ENCODE data around the gene CHERP.
"Not testable (repeated sequence)": the region's sequence is repeated elsewhere in the genome, so short reads cannot be mapped to it uniquely, and the experiment has no call there.

CHERP gene

DNA sequence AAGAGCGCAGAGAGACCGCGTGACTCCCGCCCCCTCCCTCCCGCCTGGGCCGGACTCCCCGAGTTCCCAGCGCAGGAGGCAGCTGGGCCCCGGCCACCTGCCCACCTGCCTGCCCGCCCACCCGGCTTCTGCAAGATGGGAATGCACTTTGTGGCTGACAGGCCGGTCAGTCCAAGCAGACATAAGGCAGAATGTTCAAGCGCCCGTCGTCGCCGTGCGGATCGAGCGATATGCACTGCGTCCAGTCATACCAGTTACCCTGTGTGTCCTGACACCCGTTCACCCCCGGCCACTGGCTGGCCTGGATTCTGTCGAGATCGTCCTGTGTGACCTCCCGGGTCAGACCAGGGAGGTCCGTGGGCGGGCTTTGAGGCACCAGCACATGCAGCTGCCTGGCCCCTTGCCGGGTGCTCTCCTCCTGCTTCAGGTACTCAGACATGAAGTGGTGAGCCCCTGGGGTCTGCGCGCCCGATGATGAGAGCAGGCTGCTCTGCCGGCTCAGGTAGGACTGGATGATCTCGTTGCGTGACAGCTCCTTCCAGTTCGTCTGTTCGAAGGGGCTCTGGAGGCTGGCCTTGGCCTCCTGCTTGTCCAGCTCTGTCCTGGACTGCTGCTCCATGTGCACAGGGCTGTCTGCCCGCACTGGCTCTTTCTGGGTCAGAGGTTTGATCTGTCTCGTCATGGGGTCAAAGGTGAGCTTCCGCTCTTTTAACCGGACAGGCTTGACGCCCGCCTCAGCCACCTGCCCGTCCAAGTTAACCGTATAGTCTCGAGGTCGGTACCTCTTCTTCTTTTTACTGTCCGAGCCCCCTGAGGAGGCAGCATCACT, 33.8 kb upstream of the CHERP start:
- DNase-seq, result no peak

DNA sequence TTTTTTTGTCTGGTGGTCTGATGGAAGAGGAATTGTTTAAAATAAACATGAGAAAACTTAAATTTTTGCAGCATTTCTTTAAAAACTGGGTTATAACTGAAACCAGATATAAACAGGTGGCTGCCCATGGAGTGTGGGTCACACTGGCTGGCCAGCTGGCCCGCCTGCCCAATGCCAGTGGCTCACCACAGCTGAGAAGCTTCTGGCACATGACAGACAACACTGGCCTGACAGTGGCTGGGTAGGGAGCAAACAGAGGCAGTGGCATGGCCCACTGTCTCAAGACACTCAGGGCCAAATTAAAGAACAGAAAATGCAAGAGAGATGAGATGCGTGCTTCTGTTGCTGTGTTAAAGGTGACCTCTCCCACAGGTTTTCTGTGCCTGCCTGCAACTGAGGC, 33.0 kb upstream of the CHERP start:
- no peak for DNase-seq

DNA sequence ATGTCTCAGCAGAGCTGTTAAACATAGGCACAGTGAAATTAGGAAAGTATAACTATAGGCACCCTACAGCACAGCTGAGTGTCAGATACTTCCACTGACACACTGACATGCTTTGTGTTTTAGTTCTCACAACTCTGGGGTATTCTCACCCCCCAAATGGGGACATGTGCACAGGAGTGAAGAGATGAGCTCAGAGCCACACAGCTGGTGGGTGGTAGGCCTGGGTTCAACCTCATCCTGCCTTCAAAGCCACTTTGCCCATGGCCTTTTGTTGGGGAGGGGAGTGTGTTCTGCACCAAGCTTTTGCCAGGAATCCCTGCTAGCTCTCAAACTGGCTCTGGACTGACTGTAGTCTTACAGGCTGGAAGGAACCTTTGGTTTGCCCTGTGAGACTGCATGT, 31.7 kb upstream of the CHERP start:
- DNase-seq, result no peak

DNA sequence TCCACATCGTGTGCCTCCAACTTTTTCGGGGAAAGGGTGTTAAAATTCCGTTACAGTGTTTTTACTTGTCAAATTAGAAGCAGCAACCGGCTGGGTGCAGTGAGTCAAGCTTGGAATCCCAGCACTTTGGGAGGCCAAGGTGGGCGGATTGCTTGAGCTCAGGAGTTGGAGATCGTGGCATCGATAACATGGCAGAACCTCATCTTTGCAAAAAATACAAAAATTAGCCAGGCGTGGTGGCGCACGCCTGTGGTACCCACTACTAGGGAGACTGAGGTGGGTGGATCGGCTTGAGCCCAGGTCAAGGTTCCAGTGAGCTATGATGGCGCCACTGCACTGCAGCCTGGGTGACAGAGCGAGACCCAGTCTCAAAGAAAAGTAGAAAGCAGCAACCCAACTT, 31.1 kb upstream of the CHERP start:
- no peak for DNase-seq

DNA sequence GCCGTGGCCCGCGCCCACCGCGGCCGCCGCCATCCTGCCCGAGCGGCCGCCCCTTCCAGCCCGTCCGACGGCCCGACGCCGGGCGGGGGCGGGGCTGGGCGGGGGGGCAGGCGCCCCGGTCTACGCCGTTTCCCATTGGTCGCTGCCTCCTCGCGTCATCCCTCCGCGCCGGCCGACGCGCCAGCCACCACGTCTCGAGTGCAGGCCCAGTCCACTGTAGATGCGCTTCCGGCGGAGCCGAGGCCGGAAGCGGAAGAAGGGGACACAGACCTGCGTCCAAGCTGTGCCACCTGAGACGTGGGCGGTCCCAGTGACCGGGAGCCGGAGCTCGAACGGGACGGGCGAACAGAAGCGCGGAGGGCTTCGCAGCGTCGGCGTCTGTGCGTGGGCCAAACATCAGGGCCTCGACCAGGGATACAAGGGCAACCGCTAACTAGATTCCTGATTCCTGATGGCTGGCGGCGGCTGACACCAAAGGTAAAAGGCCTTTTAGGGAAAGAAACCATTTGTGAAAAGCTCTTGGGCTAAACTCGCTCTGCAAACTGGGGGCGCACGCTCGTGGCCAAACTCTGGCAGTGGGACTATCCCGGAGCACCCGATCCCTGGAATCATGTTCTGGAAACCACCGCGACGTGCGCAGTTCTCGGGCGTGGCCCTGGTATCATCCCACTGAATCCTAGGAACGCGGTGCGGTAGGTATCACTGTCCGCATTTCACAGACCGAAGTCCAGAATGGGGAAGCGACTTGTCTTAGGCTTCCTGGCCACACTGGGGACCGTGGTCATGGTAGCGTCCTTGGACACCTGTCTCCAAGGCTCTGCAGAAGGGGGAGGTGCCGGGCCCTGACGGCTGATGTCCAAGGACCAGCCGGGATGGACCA, 30.3 kb upstream of the CHERP start, which contains the start of gene SLC35E1:
TSS of gene SLC35E1 (minus strand) at position 84 of the 880 bp plus-strand sequence. CDS start at position 33, 51 bp downstream.
- peak; percentile 89 for DNase-seq

DNA sequence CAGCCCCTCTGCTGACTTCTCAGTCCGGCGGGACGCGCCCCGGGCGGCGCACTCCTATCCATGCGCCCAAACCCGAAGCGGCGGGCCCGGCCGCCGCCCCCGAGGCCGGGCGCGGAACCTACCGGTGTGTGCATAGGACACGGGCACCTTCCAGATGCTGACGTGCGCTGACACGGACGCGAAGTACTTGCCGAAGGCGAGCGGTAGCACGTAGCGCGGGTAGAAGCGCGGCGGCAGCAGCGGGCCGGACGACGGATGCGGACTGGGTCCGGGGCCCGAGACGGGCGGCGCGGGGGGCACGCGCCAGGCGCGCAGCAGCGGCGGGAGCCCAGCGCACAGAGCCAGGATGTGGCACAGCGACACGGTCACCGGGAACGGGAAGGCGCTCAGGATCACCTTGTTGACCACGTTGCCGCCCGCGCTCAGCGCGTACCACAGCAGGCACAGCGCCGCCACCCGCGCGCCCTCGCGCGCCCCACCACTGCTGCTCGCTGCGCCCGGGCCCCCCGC, 29.6 kb upstream of the CHERP start:
- DNase-seq, result peak; percentile 32

DNA sequence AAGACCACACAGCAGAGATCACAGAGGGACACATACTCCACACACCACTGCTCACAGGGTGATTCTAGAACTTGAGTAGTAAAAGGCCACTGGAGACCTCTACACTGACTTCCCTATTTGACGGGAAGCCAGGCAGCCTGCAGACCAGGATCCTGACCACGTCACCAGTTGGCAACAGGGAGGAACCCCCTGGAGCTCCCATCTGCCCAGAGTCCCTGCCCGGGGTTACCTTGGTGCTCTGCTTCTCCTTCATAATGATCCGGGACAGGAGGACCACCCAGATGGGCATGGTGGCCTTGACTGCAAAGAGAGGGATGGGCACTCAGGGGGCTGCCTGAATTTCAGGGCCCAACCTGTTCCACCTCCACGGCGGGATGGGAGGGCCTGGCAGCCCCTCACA, 29.0 kb upstream of the CHERP start:
- no peak for DNase-seq

DNA sequence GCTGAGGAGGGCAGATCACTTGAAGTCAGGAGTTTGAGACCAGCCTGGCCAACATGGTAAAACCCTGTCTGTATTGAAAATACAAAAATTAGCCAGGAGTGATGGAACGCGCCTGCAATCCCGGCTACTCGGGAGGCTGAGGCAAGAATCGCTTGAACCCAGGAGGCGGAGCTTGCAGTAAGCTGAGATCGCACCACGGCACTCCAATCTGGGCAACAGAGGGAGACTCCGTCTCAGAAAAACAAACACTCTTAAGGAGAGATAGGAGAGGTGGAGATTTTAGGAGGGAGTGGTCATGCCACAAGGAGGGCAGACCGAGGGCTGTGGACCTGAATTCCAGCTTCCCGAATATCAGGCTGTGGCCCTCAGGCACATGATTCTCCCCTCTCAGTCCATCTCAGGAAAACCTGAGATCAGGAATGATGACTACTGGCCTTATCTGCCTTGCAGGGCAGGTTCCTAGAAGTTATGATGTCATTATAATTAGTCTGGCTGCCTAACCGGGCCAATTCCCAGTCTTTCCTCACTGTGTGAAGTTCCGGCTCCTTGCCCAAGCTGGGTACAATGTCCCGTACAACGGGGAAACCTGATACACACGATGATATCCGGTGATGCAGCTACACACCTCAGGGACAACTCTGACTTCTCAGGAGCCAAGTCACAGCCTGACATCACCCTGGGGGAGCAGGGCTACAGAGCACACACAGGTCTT, 27.5 kb upstream of the CHERP start:
- DNase-seq, result no peak

DNA sequence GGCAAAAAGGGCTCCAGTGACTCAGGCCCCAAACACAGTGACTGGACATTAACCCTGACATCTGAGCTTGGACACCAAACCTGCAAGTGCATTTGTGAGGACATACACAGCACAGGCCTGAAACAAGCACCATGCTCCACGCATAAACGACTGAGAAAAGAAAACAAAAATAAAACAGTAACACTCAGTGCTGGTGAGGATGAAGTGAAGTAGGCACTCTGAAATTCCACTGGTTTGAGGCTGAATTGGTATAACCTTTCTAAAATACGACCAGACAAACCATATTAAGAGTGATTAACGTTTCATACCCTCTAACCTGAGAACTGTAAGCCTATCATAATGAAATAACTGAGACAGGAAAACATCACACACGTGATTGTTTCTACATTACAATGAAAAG, 24.5 kb upstream of the CHERP start:
- DNase-seq, result no peak

DNA sequence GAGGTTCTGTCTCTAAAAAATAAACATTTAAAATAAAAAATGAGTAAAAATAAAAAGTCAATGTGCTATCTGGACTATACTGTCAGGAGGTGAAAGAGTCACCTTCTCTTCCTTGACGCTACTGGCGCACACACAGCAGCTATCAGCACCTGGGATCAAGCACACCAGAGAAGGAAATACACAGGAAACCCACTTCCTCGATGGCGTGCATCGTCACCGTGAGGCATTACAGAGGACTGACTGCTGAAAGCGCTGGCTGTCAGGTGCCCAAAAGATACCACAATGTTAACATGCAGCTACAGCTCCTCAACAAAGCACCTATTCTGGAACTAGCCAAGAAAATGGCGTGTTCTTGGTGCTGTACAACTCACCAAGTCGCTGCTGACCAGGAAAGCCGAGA, 23.9 kb upstream of the CHERP start:
- peak; percentile 81 for DNase-seq

DNA sequence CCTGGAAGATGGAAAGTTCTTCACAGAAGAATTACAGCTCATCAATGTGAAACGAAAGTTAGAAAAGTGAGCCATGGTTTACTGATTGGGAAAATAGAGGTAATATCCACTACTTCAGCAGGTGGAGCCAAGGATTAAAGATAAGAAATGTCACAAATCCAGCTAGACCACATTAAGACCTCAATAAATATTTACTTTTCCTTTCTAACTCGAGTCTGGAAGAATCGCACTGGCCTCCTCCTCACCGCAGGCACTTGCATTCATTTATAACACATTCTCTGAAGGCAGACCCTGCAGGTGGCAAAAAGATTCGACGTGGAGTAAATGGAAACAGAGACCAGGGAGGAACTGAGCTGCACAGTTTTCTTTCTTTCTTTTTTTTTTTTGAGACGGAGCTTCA, 22.6 kb upstream of the CHERP start:
- DNase-seq, result no peak

DNA sequence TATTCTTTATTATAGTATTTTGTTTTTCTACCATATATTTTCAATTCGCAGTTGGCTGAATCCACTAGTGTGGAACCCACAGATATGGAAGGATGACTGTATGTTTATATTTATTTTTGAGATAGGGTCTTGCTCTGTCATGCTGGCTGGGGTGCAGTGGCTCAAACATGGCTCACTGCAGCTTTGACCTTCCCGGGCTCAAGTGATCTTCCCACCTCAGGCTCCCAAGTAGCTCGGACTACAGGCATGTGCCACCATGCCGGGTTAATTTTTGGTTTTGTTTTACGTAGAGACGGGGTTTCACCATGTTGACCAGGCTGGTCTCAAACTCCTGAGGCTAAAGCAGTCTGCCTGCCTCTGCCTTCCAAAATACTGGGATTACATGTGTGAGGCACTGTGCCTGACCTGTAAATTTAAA, 20.4 kb upstream of the CHERP start:
- no peak for DNase-seq

DNA sequence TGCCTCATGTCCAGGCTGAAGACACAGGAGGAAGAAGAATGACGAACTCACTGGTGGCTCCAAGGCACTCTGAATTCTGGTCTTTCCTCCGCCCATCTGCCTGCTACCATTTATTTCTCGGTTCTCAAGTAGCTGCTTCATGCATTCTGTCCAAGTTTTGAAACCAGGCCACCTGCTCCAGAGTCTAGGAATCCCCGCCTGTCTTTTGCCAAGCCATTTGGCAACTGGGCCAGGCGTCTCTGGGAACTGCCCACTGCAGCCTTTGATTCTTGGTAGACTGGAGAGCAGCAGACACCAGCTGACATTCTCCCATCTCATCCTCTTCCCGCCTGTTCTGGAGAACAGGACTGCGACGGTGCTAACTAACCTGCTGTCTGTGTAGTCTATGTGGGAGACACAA, 19.1 kb upstream of the CHERP start:
- DNase-seq, result no peak

DNA sequence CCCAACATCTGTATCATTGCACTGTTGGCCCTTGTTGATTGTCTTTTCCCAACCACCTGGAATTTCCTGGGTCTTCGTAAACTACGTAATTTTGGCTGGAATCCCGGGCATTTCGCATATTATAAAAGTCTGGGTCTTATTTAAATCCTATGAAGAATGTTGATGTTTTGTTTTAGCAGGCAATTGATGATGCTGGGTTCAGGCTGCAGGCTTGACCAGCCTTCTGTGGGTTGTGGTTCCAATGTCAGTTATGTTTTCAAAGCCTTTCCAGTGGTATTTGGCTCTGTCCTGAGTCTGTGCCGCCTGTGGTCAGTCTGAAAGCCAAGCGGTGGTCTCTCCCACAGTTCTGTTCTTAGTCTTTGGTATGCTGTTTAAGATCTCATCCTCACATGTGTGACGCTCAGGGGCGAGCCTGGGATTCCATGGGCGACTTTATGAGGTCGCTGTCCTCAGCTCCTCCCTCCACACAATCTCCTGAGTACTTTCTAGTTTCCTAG, 17.6 kb upstream of the CHERP start:
- no peak for DNase-seq

DNA sequence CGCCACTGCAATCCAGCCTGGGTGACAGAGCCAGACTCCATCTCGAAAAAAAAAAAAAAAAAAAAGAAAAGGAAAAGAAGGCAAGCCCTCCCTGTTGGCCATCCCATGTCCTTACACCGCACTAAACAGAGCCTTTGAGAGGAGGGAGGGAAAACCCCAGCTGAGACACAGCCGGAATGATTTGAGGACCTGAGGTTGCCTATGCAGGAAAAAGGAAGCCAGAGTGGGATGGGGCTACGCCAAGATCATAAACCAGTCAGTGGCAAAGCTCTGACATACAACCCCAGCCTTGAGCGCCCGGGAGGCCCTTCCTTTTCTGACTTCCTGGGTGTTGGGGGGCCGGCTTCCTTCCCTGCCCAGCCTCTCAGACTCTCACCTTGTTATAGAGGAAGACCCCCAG, 12.5 kb upstream of the CHERP start:
- no peak for DNase-seq

DNA sequence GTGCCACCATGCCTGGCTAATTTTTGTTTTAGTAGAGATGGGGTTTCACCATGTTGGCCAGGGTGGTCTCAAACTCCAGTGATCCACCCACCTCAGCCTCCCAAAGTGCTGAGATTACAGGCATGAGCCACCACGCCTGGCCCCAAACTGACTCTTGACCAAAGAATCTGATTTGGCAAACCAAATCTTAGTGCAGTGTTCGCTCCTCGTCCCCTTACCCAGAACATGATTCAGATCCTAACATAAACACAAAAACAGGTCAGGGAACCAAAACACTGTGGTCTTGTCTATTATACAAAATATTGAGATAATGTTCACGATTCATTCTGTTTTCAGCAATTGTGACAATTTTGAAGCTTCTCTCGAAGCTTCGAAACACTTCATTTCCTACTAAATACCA, 9.7 kb upstream of the CHERP start:
- DNase-seq, result not testable (repeated sequence)

DNA sequence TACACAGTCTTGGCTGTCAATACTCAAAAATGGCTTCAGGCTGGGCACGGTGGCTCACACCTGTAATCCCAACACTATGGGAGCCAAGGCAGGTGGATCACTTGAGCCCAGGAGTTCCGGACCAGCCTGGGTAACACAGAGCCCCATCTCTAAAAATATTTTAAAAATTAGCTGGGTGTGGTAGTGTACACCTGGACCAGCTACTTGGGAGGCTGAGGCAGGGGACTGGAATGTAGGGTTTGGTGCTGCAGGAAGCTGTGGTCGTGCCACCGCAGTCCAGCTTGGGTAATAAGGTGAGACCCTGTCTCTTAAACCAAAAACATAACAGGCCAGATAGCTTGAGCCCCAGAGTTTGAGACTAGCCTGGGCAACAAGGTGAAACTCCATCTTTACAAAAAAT, 6.7 kb upstream of the CHERP start:
- no peak for DNase-seq

DNA sequence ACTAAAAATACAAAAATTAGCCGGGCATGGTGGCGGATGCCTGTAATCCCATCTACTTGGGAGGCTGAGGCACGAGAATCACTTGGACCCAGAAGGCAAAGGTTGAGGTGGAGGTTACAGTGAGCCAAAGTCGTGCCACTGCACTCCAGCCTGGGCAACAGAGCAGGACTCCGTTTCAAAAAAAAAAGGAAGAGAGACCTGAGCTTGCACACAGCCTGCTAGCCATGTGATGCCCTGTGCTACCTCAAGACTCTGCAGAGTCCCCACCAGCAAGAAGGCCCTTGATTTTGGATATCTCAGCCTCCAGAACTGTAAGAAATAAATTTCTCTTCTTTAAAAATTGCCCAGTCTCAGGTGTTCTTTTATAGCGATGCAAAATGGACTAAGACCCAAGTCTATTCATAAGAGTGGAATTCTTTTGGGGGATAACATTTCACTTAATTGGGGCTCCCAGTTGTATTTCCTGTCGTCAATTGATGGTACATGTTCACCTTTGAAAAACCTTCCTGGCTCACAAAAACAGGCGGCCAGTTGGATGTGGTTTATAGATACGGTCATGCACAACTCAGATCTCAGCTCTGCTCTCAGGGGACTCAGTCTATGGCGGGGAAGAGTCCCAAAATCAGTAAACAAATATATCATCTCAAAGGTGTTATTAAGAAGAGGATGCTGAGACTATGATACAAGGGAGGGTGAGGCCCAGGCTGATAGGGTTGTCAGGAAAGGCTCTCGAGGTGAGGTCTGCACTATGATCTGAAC, 2.4 kb upstream of the CHERP start:
- DNase-seq, result no peak

DNA sequence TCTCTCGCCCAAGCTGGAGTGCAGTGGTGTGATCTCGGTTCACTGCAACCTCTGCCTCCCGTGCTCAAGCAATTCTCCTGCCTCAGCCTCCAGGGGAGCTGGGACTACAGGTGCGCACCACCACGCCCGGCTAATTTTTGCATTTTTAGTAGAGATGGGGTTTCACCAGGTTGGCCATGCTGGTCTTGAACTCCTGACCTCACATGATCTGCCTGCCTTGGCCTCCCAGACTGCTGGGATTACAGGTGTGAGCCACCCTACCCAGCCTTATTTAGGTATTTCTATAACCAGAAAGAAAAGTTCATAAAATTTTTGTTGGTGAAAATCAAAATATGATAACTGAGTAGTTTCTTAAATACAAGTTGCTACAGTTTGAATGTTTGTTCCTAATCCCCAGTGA, 1.5 kb upstream of the CHERP start:
- not testable (repeated sequence) for DNase-seq

DNA sequence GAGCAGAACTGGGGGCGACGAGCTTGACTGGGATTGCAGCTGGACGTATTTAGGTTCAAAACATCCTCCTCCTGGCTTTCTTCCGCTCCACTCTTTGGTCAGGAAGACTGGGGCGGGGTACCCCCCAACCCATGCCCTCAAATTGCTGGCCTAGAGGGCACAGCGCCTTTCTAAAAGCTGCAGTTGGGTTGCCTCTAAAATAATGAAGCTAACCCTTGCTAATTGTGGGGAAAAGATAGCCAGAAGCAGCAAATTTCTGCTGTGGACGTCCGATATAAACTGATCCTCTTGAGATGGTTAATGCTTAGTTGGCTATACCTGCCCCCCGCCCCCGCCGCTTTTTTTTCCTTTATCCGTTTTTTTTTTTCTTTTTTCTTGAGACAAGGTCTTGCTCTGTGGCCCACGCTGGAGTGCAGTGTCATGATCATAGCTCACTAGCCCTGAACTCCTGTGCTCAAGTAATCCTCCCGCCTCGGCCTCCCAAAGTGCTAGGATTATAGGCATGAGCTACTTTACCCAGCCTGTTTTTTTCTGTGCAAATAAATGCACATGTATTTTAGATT, 754 bp upstream of the CHERP start:
- DNase-seq, result no peak

DNA sequence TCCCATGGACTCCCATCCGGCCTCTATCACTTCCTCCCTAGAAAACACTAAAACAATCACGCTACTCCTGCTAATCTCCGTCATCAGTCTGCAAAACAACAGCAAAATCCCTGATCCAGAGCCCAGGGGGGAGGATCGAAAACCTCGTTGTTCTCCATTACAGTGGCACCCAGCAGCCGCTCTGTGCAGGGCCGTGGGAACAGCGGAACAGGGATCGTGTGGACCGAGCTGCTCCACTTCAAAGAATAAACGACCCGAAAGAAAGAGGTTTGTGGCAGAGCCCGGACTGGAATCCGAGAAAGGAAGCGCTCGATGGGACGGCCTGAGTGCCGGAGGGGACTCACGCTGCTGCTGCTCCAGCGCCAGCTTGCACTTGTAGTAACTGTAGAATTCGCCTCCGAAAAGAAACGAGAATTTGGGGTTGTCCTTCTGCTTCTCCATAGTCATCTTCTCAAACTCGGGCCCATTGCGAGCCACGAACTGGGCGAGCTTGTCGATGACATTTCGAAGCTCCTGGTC, 652 bp downstream of the CHERP start:
- no peak for DNase-seq

DNA sequence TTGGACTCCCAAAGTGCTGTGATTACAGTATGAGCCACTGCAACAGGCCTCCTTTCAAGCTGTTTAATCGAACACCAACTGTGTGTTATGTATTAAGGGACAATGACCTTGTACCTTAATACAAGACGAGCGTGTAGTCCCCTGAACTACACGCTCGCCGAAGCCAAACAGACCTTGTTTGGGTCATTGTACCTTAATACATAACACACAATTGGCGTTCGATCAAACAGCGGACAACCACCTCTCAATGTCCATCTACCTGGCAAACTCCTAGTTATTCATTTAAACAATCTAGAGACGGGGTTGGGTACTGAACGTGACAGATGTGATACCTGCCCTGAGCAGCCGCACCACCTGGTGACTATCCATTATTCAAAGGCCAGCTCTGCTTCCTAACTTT, 1.3 kb downstream of the CHERP start:
- no peak for DNase-seq

Data from activated CD4-positive, alpha-beta T cell treated with anti-CD3 and anti-CD28 coated beads, Interleukin-2, amount 50 U/mL, for 1 hour (primary cell).